ENCODE results near the gene SLC44A4.

GRCh38 chr6:31896493-31896855 lies 17.7 kb upstream of the SLC44A4 start:
- TF ChIP-seq REST (IDR thresholded peaks at IDR 0.05; ENCODE audit: insufficient read depth in 1 of 2, low read depth in 2 of 2, low read length in 2 of 2) = no peak
- TF ChIP-seq POLR2AphosphoS5 (IDR thresholded peaks at IDR 0.05; ENCODE audit: low read depth, low read length) = no peak
- TF ChIP-seq SIN3A (IDR thresholded peaks at IDR 0.05; ENCODE audit: borderline replicate concordance, insufficient read depth, low read length) = no peak
- TF ChIP-seq TAF1 (IDR thresholded peaks at IDR 0.05; ENCODE audit: borderline replicate concordance, insufficient read depth, low read length) = no peak

All from PFSK-1 (cell line).